HPDE6-E6E7 (cell line): ENCODE results near the gene RNF175.

Source experiments
- DNase-seq: peaks from one replicate; pipeline ENCODE4 v3.0.0; 2011; ENCODE audit warnings: missing footprints; ENCODE audit errors: extremely low spot score

The RNF175 gene

GRCh38 chr4:153759407-153760316 lies at the start of gene RNF175:
TSS of gene RNF175 (minus strand) at chr4:153760024. CDS start at chr4:153759862, 162 bp downstream.
- DNase-seq, result no peak

- no peak for DNase-seq
These were observed 49.5 kb upstream of the RNF175 start for GRCh38 chr4:153809307-153809706.

DNA sequence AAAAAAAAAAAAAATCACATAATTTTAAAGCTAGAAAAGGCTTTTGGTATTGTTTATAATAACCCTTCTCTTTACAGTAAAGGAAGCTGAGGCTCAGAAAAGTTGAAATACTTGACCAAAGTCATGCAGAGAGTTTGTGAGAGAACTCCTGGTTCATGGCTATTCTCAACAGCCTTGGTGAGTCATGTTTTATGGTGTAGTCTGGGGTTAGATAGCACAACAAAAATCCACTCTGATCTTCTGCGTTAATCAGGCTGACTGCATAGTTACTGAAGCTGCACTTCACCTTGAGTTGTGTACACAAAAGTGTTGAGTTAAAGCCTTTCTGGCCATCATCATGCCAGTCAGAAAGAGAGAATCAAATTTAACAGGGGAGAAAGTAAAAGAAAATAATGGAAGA lies 48.4 kb upstream of the RNF175 start:
- no peak for DNase-seq

DNA sequence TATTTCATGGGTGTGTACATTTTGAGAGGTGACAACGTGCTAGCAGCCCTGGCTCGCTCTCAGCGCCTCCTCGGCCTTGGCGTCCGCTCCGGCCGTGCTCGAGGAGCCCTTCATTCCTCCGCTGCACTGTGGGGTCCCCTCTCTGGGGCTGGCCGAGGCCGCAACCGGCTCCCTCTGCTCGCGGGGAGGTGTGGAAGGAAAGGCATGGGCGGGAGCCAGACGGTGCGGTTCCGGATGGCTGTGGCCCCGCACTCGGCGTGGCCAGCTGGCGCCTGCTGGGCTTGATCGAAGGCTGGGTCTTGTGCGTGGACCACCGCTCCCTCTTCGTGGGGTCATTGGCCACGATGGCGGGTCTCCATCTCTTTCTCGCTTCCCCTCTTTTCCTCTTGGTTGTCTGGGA lies 46.2 kb upstream of the RNF175 start:
- no peak for DNase-seq

DNA sequence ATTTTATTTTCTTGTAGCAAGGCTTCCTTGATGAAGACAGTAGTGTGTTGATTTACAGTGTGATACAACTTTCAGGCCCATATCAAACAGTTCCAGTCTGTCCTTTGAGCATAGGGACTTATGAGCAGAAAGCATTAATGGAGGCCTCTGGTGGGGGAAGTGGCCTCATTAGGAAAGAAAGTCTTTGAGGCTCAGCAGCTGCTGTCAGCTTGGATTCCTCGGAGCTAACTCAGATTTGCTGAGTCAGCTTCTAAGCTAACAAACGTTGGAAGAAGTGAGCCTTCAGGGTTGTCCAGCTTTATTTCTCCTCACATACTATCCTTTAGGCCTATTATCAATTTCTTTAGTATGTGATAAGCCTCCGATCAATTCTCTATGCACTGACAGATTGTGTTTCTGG lies 44.9 kb upstream of the RNF175 start:
- no peak for DNase-seq

DNA sequence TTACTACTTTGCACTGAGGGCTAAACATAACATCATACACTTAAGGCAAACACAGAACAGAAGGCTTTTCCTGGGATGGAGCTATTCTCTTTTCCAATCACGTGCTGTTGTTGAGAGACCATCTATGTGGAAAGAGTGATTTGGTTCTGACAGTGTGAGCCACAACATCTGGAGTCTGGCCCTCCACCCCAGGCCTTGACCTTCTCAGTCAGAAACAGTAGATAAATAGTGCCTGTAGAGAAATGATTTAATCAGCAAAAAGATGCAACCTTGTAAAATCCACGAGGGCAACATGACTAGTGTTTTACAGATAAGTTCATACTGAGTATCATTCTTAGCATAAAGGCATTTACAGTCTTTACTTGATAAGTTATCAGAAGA lies 39.9 kb upstream of the RNF175 start:
- DNase-seq, result no peak

DNA sequence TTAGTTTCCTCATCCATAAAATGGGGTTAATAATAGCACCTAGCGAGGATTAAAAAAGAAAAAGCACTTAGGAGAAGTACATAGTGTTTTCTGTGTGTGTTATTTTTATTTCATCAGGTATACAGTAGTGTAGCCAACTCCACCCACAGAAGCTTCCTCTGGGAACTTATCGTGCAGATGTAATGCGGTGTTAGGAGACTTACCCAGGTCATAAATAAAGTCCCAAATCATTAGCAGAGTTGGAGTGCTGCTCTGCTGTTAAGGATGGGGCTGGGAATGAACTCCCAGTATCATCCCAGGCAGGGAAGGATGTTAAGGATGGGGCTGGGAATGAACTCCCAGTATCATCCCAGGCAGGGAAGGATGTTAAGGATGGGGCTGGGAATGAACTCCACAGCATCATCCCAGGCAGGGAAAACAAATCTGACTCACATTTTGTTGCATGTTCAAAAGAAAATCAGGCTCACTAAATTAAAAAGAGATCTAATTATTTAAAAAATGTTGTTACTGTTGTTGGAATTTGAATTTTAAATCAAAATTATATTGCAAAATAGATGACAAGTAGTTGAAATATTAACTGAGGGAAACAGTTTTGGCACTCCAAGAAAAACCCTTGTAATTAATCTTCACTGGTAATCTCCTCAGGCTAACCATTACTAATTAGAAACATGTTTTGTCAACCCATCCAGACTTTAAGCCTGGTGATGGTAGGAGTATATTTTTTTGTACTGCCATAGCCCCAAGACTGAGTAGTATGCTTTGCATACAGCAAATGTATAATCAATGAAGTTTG lies 39.3 kb upstream of the RNF175 start:
- DNase-seq, result no peak

DNA sequence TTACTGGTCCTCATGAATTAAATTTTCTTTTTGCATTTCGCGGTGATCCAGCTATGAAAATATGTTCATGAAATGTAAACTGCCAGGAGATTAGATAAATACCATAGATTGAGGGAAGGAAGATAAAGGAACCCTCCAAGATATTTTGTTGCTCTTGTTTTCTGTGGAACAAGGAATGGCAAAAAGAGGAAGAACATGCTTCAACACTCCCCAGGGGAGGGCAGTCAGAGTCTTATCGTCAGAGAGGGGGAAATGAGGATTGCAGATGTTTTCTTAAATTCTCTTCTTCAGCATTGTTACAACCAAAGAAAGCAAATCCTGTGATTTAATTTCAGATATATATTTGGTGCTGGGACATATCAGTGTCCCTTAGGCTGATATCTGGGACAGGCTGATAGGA lies 38.6 kb upstream of the RNF175 start:
- no peak for DNase-seq

GRCh38 chr4:153794006-153794405 lies 34.2 kb upstream of the RNF175 start:
- no peak for DNase-seq

GRCh38 chr4:153792618-153793247 lies 32.9 kb upstream of the RNF175 start:
- no peak for DNase-seq

DNA sequence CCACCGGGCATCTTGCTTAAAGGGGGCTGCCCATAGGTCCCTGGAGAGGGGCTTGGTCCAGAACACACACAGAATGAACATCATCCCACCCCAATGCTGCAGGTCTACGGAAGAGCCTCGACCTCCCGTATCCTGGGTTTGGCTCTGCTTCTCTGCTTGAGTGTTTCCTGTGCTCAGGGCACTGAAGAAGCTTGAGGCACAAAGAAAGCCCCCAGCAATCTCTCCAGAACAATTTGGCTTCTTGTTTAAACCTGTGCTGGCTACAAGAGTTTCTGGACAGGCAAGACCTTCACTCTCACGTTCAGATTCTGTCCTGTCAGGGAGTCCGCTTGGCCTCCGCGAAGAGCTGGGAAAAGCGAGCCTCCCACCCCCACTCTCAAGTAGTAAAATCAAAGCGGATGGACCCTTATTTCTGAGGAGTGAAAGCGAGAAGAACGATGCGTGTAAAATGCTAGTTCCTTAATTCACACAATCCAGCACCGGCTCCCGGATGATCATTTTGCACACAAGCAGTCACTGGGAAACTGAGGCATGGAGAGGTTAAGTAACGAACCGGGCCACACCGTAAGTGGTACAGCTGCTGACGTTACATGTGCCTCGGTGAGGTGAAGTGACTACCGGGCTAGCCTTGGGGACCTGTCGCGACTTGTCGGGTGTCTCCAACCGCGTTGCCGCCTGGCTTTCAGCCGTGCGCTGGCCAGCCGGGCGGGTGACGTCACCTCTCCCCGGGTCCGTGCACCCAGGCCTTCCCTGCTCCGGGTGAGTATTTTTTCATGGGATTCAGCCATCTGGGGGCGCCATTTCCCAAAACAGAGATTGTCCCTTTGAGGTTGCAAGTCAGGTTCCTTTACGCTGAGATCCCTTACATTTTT lies 32.2 kb upstream of the RNF175 start:
- DNase-seq, result peak; percentile 34

DNA sequence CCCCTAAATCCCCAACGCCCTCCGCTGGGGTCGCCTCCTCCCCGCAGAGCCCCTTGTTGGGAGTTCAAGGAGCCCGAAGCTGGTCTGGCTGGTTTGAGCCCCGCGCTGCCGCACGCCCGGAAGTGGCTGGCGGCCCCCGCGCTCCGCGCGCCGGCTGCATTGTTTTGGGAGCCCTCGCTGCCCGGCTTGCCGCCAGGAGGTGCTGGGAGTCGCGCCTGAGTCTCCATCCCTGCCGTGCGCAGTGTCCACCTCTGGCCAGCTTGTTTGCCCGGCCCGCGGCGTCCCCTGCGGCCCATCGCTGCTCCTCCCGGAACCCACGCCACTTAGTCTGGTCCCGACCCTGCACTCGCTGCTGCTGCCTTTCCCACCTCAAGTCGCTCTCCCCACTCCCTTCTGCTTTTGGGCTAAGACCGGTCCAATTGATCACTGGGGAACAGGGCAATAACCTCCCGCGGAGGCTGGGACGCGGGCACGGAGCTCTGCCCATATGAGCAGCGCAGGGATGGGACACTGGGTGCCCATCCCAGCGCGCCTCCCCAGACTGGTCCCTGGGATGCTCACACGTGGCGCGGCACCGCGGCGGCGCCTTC lies 31.2 kb upstream of the RNF175 start:
- DNase-seq, result no peak

DNA sequence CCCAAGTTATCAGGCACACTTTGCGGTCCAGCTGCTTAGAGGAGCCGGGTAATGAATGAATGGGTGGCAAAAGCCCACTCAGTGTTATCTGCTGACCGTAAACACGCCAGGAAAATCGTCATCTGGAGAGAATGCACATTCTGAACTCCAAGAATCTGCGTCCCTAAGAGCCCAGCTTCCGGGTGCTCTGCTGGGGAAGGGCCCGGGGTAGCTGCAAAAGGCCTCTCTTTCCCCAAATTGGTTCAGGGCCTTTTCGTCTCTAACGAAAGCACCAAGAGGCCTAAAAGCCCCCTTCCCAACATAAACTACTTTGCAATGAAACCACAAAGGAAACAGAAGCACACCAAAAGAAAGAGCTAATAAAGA lies 30.7 kb upstream of the RNF175 start:
- no peak for DNase-seq

GRCh38 chr4:153789741-153790499 lies 30.1 kb upstream of the RNF175 start:
- no peak for DNase-seq

DNA sequence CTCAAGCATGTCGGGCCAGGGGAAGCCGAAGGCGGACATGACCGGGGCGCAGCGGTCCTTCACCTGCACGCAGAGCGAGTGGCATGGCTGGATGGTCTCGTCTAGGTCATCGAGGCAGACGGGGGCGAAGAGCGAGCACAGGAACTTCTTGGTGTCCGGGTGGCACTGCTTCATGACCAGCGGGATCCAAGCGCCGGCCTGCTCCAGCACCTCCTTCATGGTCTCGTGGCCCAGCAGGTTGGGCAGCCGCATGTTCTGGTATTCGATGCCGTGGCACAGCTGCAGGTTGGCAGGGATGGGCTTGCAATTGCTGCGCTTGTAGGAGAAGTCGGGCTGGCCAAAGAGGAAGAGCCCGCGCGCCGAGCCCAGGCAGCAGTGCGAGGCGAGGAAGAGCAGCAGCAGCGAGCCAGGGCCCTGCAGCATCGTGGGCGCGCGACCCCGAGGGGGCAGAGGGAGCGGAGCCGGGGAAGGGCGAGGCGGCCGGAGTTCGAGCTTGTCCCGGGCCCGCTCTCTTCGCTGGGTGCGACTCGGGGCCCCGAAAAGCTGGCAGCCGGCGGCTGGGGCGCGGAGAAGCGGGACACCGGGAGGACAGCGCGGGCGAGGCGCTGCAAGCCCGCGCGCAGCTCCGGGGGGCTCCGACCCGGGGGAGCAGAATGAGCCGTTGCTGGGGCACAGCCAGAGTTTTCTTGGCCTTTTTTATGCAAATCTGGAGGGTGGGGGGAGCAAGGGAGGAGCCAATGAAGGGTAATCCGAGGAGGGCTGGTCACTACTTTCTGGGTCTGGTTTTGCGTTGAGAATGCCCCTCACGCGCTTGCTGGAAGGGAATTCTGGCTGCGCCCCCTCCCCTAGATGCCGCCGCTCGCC lies 28.8 kb upstream of the RNF175 start, which contains the start of gene SFRP2:
SFRP2 (minus strand) TSS at position 671 of the 864 bp plus-strand sequence; CDS start at position 423, 248 bp downstream.
- DNase-seq, result no peak

GRCh38 chr4:153788051-153788412 lies 28.2 kb upstream of the RNF175 start:
- no peak for DNase-seq

- no peak for DNase-seq
These were observed 27.8 kb upstream of the RNF175 start for GRCh38 chr4:153787575-153787974.

- no peak for DNase-seq
These were observed 27.3 kb upstream of the RNF175 start for GRCh38 chr4:153787061-153787560.
